ENCODE measurements around the gene WDR37.

WDR37 gene

DNA sequence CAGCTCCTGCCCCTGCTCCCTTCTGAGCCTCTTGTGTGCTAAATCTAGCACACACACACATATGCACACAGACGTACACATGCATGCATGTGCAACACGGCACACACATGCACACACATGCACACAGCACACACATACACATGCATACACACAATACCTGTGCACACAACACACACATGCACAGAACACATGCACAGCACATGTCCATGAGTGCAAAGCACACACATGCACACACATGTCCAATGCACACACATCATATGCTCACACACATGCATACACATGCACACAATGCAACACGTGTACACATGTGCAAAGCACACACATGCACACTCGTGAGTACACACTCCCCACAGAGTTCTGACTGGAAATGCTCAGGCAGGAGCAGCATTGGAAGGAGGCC lies 115.0 kb downstream of the WDR37 start:
- no peak for DNase-seq

DNA sequence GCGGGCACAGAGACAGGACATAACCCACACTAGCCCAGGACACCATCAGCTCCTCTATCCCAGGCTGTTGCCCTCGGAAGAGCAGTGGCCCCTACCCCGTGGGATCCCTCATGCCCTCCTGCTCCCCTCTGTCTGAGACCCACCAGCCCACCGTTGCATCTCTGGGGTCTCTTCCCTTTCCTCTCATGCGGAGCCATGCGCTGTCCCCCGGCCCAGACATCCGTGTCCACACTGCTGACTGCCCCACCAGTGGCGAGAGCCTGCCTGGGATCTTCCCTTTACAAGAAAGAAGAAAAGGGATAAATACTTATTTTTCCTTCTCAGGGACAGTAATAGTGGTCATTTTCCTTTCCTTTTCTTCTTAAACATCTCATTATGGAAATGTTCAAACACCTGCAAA lies 115.4 kb downstream of the WDR37 start:
- DNase-seq: no peak

DNA sequence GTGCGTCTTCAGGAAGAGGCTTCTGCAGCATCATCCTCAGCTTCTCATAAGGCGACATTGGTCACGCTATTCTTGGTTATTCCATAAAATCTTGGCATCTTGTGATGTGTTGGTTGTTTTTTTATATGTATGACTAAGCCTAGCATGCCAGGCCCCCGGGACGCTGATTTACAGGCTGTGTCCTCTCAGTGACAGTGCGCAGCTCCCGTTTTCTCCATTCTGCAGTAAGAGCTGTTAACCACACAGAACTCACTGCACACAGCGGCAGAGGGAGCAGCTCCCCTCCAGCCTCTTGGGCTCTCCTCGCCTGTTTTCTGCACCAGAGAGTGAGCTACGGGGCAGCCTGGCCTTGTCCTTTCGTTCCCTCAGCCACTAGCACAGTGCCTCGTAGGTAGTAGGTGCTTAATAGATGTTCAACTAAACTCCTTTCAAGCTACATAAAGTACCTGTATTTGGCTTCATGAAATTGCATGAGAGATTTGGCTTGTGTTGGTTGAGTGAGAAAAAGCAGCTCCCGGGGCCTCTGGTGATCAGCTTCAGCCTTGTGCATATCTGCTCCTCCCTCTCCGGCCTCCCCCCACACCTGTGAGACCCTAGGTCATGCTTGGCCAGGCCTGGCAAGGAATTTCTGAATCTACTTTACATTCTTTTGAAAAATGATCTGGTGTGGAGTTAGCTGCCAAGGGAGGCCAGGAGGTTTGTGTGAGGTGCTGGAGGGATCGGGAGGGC lies 116.2 kb downstream of the WDR37 start:
- peak; percentile 4 for DNase-seq

DNA sequence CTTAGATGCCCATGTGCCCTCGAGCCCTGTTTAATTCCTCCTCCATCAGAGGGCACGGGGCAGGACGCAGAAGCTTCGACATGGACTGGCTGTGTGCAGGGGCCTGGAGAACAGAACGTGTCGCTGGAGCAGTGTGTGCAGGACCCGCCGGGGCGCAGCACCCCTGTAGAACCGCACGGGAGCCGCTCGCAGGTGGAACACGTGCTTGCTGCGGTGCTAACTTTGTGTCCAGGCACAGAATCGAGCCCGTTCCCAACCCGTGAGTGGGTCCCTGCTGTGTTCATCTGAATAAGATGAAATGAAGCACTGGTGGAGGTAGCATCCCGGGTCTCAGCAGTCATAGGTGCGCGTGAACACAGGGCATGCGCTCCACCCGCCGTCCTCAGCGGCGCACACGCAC lies 116.9 kb downstream of the WDR37 start:
- no peak for DNase-seq

DNA sequence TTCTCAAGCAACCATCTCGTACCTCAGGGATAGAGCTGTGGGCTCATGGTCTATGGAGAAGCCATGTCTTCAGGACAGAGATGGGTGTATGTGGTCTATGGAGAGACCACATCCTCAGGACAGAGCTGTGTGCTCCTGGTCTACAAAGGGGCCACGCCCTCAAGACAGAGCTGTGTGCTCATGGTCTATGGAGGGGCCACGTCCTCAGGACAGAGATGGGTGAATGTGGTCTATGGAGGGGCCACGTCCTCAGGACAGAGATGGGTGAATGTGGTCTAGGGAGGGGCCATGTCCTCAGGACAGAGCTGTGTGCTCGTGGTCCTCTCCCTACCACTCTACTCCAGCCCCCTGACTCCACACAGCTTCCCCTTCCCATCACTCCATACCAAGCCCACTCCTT lies 117.8 kb downstream of the WDR37 start:
- DNase-seq: no peak

DNA sequence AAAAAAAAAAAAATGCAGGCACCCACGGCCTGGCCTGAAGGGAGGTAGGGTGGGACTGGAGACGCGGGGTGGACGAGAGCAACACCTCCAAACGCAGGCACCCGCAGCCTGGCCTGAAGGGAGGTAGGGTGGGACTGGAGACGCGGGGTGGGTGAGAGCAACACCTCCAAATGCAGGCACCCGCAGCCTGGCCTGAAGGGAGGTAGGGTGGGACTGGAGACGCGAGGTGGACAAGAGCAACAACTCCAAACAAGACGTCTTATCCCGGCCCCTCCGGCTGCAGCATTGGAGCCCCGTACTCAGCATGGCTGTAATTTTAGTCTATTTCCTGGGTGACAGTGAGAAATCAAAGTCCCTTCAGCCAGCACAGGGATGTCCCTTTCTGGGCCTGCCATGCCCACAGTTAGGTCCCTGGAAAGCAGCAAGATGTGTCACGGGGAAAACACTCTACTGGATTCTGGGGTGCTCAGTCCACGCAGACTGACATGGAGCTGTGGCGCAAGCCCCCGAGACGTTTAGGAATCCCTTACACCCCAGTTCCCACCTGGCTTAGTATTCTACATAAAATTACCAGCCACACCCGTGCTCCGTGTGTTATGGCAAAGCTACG lies 119.9 kb downstream of the WDR37 start:
- no peak for DNase-seq

DNA sequence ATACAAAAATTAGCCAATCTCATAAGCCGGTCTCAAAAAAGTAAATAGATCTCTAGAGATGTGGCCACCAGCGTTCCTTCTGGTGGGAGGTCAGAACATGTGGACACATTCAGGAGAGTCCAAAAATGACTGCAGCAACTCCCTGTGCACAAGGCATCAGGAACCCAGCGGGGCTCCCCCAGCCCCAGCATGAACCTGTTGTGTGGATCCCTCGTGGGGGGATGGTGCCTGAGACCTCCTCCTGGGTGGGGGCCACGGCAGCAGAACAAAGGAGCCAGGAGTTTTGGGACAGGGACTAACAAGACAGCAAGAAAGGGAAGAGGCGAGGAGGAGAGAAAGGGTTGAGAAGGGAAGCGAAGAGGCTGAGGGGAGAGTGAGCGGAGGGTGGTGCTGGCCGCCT lies 121.8 kb downstream of the WDR37 start:
- no peak for DNase-seq

DNA sequence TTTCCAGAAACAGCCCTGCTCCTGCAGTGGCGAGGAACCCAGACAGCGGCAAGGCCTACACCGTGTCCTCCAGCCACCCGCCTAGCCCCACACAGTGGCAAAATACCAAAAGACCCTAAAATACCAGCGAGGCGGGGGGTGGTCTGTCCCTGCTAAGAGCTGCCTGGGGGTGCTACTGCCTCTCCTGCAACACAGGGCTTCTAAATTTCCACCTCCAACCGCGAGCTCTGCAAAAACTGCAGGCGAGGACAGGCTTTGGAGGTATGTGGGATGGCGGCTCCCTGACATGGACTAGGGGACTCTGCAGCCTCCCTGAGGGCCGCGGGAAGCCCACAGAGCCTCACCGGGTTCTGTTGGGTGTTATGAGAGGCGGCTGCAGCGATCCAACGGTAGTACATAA lies 122.3 kb downstream of the WDR37 start:
- no peak for DNase-seq

DNA sequence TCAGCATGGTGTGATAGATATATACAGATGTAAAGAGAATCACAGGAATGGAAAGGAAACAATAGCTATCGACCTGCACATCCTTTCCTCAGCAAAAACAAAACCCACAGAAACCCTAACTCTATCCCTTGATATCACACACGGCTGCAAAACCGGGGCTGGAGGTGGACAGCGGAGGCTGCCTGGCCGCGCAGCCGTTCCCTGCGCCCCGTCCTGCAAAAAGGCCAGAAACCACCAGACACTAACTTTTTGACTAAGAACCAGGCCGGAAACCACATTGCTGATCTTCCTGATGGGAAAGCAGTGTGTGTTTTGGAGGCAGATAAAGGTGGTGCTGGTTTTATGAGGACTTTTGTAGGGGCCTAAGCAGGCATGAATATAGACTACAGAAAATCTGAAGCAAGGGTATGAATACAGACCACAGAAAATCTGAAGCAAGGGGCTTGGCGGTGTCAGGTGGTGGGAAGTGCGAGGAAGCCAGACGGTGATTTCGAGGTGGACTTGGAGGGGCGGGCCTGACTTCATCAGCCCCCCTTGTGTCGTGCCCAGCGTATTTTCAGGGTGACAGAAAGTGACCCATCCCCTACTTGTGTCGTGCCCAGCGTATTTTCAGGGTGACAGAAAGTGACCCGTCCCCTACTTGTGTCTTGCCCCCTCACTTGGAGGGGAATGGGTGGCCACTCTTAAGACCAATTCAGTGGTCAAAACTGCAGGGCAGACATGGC lies 123.3 kb downstream of the WDR37 start:
- DNase-seq: no peak

DNA sequence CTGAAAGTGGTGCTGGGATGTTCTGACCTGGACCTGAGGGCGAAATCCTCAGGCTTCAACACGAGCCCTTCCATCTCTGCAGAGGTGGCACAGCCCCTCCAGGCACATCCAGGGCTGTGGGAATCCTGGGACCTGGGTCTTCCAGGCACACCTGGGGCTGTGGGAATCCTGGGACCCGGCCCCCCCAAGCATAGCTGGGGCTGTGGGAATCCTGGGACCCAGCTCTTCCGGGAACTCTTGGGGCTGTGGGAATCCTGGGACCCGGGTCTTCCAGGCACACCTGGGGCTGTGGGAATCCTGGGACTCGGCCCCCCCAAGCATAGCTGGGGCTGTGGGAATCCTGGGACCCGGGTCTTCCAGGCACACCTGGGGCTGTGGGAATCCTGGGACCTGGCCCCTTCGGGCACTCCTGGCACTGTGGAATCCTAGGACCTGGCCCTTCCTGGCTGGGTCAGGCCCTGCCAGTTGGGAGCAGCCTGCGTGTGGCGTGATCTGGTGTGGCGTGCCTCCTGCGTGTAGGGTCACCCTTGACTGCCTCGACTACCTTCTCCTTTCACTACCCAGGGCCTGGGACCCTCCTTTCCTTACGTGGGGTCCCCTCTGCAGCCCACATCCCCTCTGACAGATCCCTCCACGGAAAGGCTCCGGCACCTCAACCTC lies 124.0 kb downstream of the WDR37 start:
- no peak for DNase-seq

DNA sequence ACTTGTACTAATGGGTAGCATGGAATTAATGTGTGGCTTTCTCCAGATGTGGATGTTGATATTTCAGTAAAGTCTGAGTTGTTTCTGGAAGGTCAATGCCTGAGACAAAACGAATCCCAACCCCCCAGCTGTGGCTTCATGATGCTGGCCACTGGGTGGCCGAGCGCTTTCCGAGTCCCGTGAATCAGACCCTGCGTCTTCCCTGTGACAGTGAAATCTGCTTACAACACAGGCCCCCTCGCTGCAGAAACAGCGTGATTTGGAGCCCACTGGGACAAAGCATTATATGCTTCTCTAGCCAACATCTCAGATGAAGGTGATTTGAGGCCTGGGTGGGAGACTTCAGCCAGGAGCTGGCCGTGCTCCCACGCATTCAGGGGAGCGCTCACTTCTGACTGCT lies 124.7 kb downstream of the WDR37 start:
- no peak for DNase-seq
